ENCODE measurements around the gene CDC26. TPM values are rescaled to one million over a fixed set of nuclear protein-coding genes. Genes with fewer than 3 reads are reported as not detected.

Gene CDC26
- 45.0 and 53.3 TPM in 2 replicates for total RNA-seq

DNA sequence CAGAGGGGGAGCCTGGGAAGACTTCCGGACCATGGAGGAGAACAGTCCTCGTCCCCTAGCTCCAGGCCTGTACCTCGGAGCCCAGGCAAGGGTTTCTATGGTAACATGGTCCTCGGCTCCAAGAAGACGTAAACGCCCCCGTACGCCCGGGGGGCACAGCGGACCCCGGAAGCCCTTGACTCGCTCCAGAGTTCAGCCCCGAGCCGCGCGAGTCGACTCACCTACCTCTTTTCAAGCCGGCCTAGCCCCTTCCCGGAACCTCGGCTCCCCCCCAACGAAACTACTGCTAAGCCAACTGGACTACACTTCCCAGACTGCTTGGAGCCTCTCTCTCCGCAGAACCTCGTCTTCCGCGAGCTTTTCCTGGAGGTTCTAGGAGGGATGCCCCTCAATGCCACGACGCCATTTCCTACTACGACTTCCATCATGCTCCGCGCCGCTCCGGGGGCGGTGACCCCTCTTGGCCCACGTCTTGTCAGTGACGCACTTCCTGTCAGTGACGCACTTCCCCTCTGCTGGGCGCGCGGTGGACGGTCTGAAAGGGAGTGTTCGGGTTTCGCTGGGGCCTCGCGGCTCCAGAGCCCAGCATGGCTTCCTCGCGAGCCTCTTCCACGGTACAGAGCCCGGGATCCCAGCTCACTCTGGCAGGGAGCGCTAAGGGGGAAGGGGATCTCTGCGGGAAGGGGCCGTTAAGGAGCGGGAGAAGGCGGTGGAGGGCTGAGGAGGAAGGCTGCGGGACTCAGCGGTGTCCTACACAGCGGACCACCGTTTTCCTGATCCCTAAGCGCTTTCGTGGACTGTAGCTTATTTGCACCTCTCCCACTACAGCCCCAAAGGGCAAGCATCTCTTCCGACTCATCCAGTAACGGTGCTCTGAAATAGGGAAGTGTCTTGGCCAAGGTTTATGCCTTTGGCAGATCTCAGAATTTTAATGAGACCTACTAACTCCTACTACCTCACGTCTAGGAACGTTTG is at the start of gene CDC26, which contains the start of gene PRPF4:
Gene CDC26, minus strand, starts transcription at position 416 of the 975 bp plus-strand sequence. CDS start 3,065 bp downstream, outside the sequence.
Gene PRPF4, plus strand, starts transcription at position 502 of the 975 bp plus-strand sequence. Its CDS starts 86 bp downstream, at position 588.

DNA sequence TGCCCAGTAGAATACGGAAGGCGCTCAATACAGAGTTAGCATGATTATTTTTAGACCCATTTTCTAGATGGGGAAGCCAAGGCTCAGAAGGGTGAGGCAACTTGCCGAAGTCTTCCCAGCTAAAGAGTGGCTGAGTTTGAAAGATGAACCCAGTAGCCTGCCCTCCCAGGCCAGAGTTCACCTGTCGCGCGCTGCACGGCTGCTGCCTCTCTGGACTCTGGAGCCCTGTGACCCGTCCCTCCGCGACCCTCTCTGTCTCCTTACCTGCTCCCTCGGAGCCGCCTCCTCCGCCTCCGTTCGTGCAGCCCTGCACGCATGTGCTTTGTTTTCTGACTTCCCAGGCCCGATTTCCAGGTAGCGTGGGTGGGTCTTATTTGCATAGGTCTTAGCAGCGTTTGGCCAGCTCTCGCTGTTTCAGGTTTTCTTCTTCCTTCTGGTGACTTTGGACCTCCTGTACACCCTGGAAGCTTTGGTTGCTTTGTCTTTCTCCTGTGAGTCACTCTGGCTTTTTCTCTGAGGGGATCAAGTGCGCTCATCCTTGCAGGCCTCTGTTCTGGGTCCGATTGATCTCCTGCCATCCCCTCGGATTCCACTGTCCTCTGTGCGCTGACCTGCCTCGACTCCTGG is 27.5 kb upstream of the CDC26 start, which contains the start of gene RNF183:
Gene RNF183, minus strand, starts transcription at position 585 of the 627 bp plus-strand sequence. CDS start 5,192 bp downstream, outside the sequence.

GRCh38 chr9:113221003-113221799 is 54.2 kb downstream of the CDC26 start, which contains the start of the genes FKBP15 and SLC31A1:
Gene FKBP15 (minus strand): TSS chr9:113221277. CDS start chr9:113221243, 34 bp downstream.
Gene SLC31A1 (plus strand): TSS chr9:113221544. CDS start chr9:113256149, 34,605 bp downstream.

Other genes starting within 250 kb of the CDC26 start
- gene ZFP37, start 218.8 kb downstream of the CDC26 start, total RNA-seq: 0.63 and 1.4 TPM in 2 replicates
- gene SLC31A2, start 124.6 kb downstream of the CDC26 start, total RNA-seq: 4.3 and 5.0 TPM in 2 replicates
- 15.6 and 19.1 TPM in 2 replicates for gene FKBP15, start 54.3 kb downstream of the CDC26 start, total RNA-seq
- gene SLC31A1, start 54.0 kb downstream of the CDC26 start, total RNA-seq: 12.0 and 16.8 TPM in 2 replicates
- gene PRPF4, start 86 bp upstream of the CDC26 start, total RNA-seq: 26.6 and 27.1 TPM in 2 replicates
- not detected in 2 replicates for gene RNF183, start 27.8 kb upstream of the CDC26 start, total RNA-seq
- gene WDR31, start 64.7 kb upstream of the CDC26 start, total RNA-seq: 0.54 and 0.75 TPM in 2 replicates
- not detected in 2 replicates for gene BSPRY, start 74.0 kb upstream of the CDC26 start, total RNA-seq
- 4.9 TPM in 2 replicates for gene HDHD3, start 101.4 kb upstream of the CDC26 start, total RNA-seq
- gene ALAD, start 125.7 kb upstream of the CDC26 start, total RNA-seq: 14.1 and 21.0 TPM in 2 replicates
- 40.4 and 55.8 TPM in 2 replicates for gene POLE3, start 135.1 kb upstream of the CDC26 start, total RNA-seq
- 0.09 and 0.36 TPM in 2 replicates for gene C9orf43, start 135.2 kb upstream of the CDC26 start, total RNA-seq
- gene RGS3, start 188.2 kb upstream of the CDC26 start, total RNA-seq: 299 and 327 TPM in 2 replicates

Data from endothelial cell of coronary artery (primary cell).